SH-SY5Y (cell line): ENCODE measurements around the gene KERA.

ENCODE experiments used
- GATA2 ChIP-seq: IDR thresholded peaks from 2 replicates; pipeline ENCODE4 v1.6.1; 2011; ENCODE audit warnings: mild to moderate bottlenecking, low read depth, low read length
- GATA3 ChIP-seq: IDR thresholded peaks from 2 replicates; pipeline ENCODE4 v1.6.1; 2011; ENCODE audit warnings: low read depth, mild to moderate bottlenecking, low read length, moderate library complexity

DNA sequence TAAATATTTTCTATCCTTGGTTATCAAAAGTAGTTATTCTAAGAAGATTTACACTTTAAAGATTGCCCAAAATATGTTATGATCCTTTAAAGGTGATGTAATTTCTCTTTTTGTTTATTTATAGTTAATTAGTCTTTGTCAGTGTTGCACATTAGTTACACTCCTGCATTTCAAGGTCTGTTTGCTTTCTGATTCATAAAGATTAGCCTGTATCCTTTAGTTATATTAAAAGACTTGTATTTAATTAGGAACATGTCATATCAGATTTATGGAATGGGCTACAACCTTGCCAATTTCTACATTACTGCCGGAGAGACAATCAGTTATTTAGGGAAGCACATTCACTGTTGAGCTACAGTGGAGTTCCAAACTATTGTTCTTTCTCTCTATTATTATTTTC, 56.5 kb downstream of the KERA start:
- no peak for TF ChIP-seq GATA2
- TF ChIP-seq GATA3 = no peak
